H9 (cell line): Measurements from ENCODE around the gene SPATA25. TPM values are rescaled to one million over a fixed set of nuclear protein-coding genes. Genes with fewer than 3 reads are reported as not detected.

Experiments
- DNase-seq: peaks from one replicate; pipeline ENCODE4 v3.0.0-alpha.2; 2017
- H2AFZ ChIP-seq: one replicate; pipeline ENCODE4 v1.6.1; 2013; ENCODE audit warnings: mild to moderate bottlenecking, low read length, control low read depth, moderate library complexity
- H2AK5ac ChIP-seq: 2 replicates; pipeline ENCODE4 v1.6.1; 2013; ENCODE audit warnings: low read length, control low read depth, mixed read lengths; ENCODE audit not compliant: insufficient read length
- H2BK120ac ChIP-seq: one replicate; pipeline ENCODE4 v1.6.1; 2013; ENCODE audit warnings: low read depth, mild to moderate bottlenecking, low read length, control low read depth, inconsistent platforms; ENCODE audit not compliant: poor library complexity, severe bottlenecking
- H2BK12ac ChIP-seq: 2 replicates; pipeline ENCODE4 v1.6.1; 2013; ENCODE audit warnings: low read length, control low read depth, mixed read lengths, low read depth; ENCODE audit not compliant: insufficient read length
- H2BK15ac ChIP-seq: 2 replicates; pipeline ENCODE4 v1.6.1; 2013; ENCODE audit warnings: low read depth, low read length, control low read depth
- H2BK20ac ChIP-seq: one replicate; pipeline ENCODE4 v1.6.1; 2013; ENCODE audit warnings: low read depth, mild to moderate bottlenecking, low read length, control low read depth, inconsistent platforms; ENCODE audit not compliant: poor library complexity, severe bottlenecking
- H2BK5ac ChIP-seq: 2 replicates; pipeline ENCODE4 v1.6.1; 2013; ENCODE audit warnings: low read length, control low read depth, mixed read lengths; ENCODE audit not compliant: insufficient read length
- H3K14ac ChIP-seq: 2 replicates; pipeline ENCODE4 v1.6.1; 2013; ENCODE audit warnings: low read length, control low read depth; ENCODE audit not compliant: insufficient read depth
- H3K18ac ChIP-seq: 2 replicates; pipeline ENCODE4 v1.6.1; 2013; ENCODE audit warnings: low read depth, mild to moderate bottlenecking, mixed read lengths, low read length, control low read depth; ENCODE audit not compliant: insufficient read length
- H3K23ac ChIP-seq: 2 replicates; pipeline ENCODE4 v1.6.1; 2013; ENCODE audit warnings: low read length, control low read depth, mixed read lengths, low read depth; ENCODE audit not compliant: insufficient read length
- H3K23me2 ChIP-seq: 2 replicates; pipeline ENCODE4 v1.6.1; 2013; ENCODE audit warnings: low read depth, mild to moderate bottlenecking, mixed read lengths, low read length, control low read depth; ENCODE audit not compliant: insufficient read length, poor library complexity, severe bottlenecking
- H3K27ac ChIP-seq: 2 replicates; pipeline ENCODE4 v1.5.1; 2013; ENCODE audit warnings: low read length, control low read depth, mixed read lengths, low read depth; ENCODE audit not compliant: insufficient read length
- H3K27me3 ChIP-seq: 2 replicates; pipeline ENCODE4 v1.6.1; 2013; ENCODE audit warnings: low read length, control low read depth, inconsistent platforms; ENCODE audit not compliant: insufficient read depth
- H3K4ac ChIP-seq: 2 replicates; pipeline ENCODE4 v1.6.1; 2013; ENCODE audit warnings: low read depth, mild to moderate bottlenecking, control low read depth, inconsistent platforms, low read length, moderate library complexity
- H3K4me1 ChIP-seq: 2 replicates; pipeline ENCODE4 v1.6.1; 2013; ENCODE audit warnings: low read length, control low read depth, inconsistent platforms; ENCODE audit not compliant: insufficient read depth
- H3K4me2 ChIP-seq: 2 replicates; pipeline ENCODE4 v1.6.1; 2013; ENCODE audit warnings: low read length, control low read depth, mixed read lengths; ENCODE audit not compliant: insufficient read length, insufficient read depth
- H3K56ac ChIP-seq: 2 replicates; pipeline ENCODE4 v1.6.1; 2013; ENCODE audit warnings: low read depth, mild to moderate bottlenecking, mixed read lengths, low read length, control low read depth; ENCODE audit not compliant: insufficient read length
- H3K79me1 ChIP-seq: 2 replicates; pipeline ENCODE4 v1.6.1; 2013; ENCODE audit warnings: low read depth, mild to moderate bottlenecking, moderate library complexity, low read length, control low read depth, inconsistent platforms; ENCODE audit not compliant: insufficient read depth, poor library complexity, severe bottlenecking
- H3K79me2 ChIP-seq: 2 replicates; pipeline ENCODE4 v1.6.1; 2013; ENCODE audit warnings: low read length, control low read depth, inconsistent platforms; ENCODE audit not compliant: insufficient read depth
- H3K9ac ChIP-seq: 2 replicates; pipeline ENCODE4 v1.6.1; 2013; ENCODE audit warnings: low read length, control low read depth, mixed read lengths; ENCODE audit not compliant: insufficient read length; ENCODE audit errors: extremely low read depth
- H3K9me3 ChIP-seq: one replicate; pipeline ENCODE4 v1.6.1; 2013; ENCODE audit warnings: low read depth, low read length, inconsistent platforms; ENCODE audit not compliant: control insufficient read depth
- H3T11ph ChIP-seq: one replicate; pipeline ENCODE4 v1.6.1; 2013; ENCODE audit warnings: mild to moderate bottlenecking, low read length, control low read depth, inconsistent platforms
- H4K20me1 ChIP-seq: one replicate; pipeline ENCODE4 v1.6.1; 2013; ENCODE audit not compliant: control insufficient read depth, insufficient read length, insufficient read depth
- H4K5ac ChIP-seq: 2 replicates; pipeline ENCODE4 v1.6.1; 2013; ENCODE audit warnings: low read depth, mild to moderate bottlenecking, mixed read lengths, low read length, control low read depth; ENCODE audit not compliant: insufficient read length
- H4K8ac ChIP-seq: replicated peaks from 2 replicates; pipeline ENCODE4 v1.6.1; 2013; ENCODE audit warnings: low read length, control low read depth, mixed read lengths, low read depth; ENCODE audit not compliant: insufficient read length
- H4K91ac ChIP-seq: 2 replicates; pipeline ENCODE4 v1.6.1; 2013; ENCODE audit warnings: low read depth, mild to moderate bottlenecking, moderate library complexity, mixed read lengths, low read length, control low read depth; ENCODE audit not compliant: insufficient read length
- H3K27ac Mint-ChIP-seq, 3 experiments: 2 replicates in 2 of 3; 3 replicates in 1 of 3; pipeline ENCODE4 v1.8.0; 2020 to 2021; ENCODE audit warnings: mixed read lengths in 3 of 3, mild to moderate bottlenecking in 1 of 3, moderate library complexity in 1 of 3
- H3K27me3 Mint-ChIP-seq: 2 replicates; pipeline ENCODE4 v1.8.0; 2021; ENCODE audit warnings: low read depth, mild to moderate bottlenecking, moderate library complexity, mixed read lengths
- H3K36me3 Mint-ChIP-seq, 3 experiments: 2 replicates in 2 of 3; 3 replicates in 1 of 3; pipeline ENCODE4 v1.8.0; 2020 to 2021; ENCODE audit warnings: low read depth in 3 of 3, mixed read lengths in 3 of 3; ENCODE audit not compliant: insufficient read depth in 1 of 3
- H3K4me1 Mint-ChIP-seq, 2 experiments: 2 replicates each; pipeline ENCODE4 v1.8.0; 2020; ENCODE audit warnings: mixed read lengths in 2 of 2
- H3K4me3 Mint-ChIP-seq, 2 experiments: 2 replicates in 1 of 2; 3 replicates in 1 of 2; pipeline ENCODE4 v1.8.0; 2020 to 2021; ENCODE audit warnings: mild to moderate bottlenecking in 2 of 2, mixed read lengths in 2 of 2, moderate library complexity in 1 of 2
- H3K9me3 Mint-ChIP-seq, 2 experiments: 2 replicates in 1 of 2; 3 replicates in 1 of 2; pipeline ENCODE4 v1.8.0; 2020; ENCODE audit warnings: mild to moderate bottlenecking in 2 of 2, mixed read lengths in 2 of 2, moderate library complexity in 1 of 2
- WGBS: extraction: QIAGEN DNeasy Blood & Tissue Kit; methylation state at CpG from one replicate; pipeline ENCODE4 v1.1.7; 2013; ENCODE audit warnings: missing lambda C conversion rate, low lambda C conversion rate, mixed read lengths; ENCODE audit not compliant: insufficient read length; ENCODE audit errors: extremely low coverage; 5-methylcytosine and 5-hydroxymethylcytosine counted together
- total RNA-seq: library from RNA; stranded (reverse); gene quantifications from 2 replicates; pipeline ENCODE4 v1.2.1, GENCODE V29; 2021
- TF ChIP-seq, protein P1 (sequence below): fragments of 200-600 bp; sonication (generic); conservative IDR thresholded peaks from 3 replicates; pipeline ENCODE4 v1.8.0; 2021; ENCODE audit warnings: antibody characterized with exemption, mild to moderate bottlenecking

SPATA25 gene
- total RNA-seq, 1 experiment from 2014 or later, result 2.4 TPM

- no peak overlapping the region for H3T11ph ChIP-seq
- H3K27ac ChIP-seq, result no peak overlapping the region
- no peak overlapping the region for H2AK5ac ChIP-seq
- no peaks in the 10 kb centered on the region for H3K27me3 Mint-ChIP-seq
- H2AFZ ChIP-seq, result no peak overlapping the region
- no peak overlapping the region for H3K4me2 ChIP-seq
- H2BK12ac ChIP-seq, result no peak overlapping the region
- H3K4me1 Mint-ChIP-seq, result peaks cover 8 to 16% of the 10 kb centered on the region in 2 experiments
- no peak overlapping the region for H3K23ac ChIP-seq
- no peak overlapping the region for H3K4me3 Mint-ChIP-seq
- no peak overlapping the region for H3K9ac ChIP-seq
- no peaks in the 10 kb centered on the region for H3K27me3 ChIP-seq
- no peak overlapping the region for H2BK15ac ChIP-seq
- no peak overlapping the region for H3K18ac ChIP-seq
- H3K79me2 ChIP-seq, result no peaks in the 10 kb centered on the region
- no peak overlapping the region for H4K8ac ChIP-seq
- no peak for DNase-seq
- H2BK5ac ChIP-seq, result no peak overlapping the region
- peaks cover 57 to 69% (median 60%) of the 10 kb centered on the region in 3 experiments; a peak in 6 of 7 replicates for H3K36me3 Mint-ChIP-seq
- H3K4ac ChIP-seq, result no peak overlapping the region
- no peaks in the 10 kb centered on the region for H3K9me3 ChIP-seq
- WGBS, result no CpG with 5 or more reads among the region's 8 CpGs
- no peak overlapping the region for H3K27ac Mint-ChIP-seq
- no peaks in the 10 kb centered on the region for H4K20me1 ChIP-seq
- H3K79me1 ChIP-seq, result no peaks in the 10 kb centered on the region
- H4K5ac ChIP-seq, result no peak overlapping the region
- H3K23me2 ChIP-seq, result no peaks in the 10 kb centered on the region
- no peak overlapping the region for H4K91ac ChIP-seq
- no peak overlapping the region for H3K14ac ChIP-seq
- TF ChIP-seq, protein P1, sequence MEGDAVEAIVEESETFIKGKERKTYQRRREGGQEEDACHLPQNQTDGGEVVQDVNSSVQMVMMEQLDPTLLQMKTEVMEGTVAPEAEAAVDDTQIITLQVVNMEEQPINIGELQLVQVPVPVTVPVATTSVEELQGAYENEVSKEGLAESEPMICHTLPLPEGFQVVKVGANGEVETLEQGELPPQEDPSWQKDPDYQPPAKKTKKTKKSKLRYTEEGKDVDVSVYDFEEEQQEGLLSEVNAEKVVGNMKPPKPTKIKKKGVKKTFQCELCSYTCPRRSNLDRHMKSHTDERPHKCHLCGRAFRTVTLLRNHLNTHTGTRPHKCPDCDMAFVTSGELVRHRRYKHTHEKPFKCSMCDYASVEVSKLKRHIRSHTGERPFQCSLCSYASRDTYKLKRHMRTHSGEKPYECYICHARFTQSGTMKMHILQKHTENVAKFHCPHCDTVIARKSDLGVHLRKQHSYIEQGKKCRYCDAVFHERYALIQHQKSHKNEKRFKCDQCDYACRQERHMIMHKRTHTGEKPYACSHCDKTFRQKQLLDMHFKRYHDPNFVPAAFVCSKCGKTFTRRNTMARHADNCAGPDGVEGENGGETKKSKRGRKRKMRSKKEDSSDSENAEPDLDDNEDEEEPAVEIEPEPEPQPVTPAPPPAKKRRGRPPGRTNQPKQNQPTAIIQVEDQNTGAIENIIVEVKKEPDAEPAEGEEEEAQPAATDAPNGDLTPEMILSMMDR, result no peak
- H3K4me1 ChIP-seq, result no peaks in the 10 kb centered on the region
- no peak overlapping the region for H2BK20ac ChIP-seq
- H3K56ac ChIP-seq, result no peak overlapping the region
- no peaks in the 10 kb centered on the region for H3K9me3 Mint-ChIP-seq
- H2BK120ac ChIP-seq, result no peak overlapping the region
Measured at GRCh38 chr20:45905505-45906079, 18.2 kb upstream of the SPATA25 start.
